A673 (cell line): ENCODE measurements around the gene GABRR1.

Source experiments
- EZH2 ChIP-seq: fragments of 200-600 bp; sonication (generic); IDR thresholded peaks from 2 replicates; pipeline ENCODE4 v1.6.1; 2017; ENCODE audit warnings: borderline replicate concordance, low read depth, mild to moderate bottlenecking, mixed read lengths, antibody characterized with exemption, low read length; ENCODE audit not compliant: poor library complexity, severe bottlenecking
- TF ChIP-seq, protein P1 (sequence below): fragments of 300-800, 200-600 bp; sonication (generic); conservative IDR thresholded peaks from 2 replicates; pipeline ENCODE4 v1.5.1; 2017; ENCODE audit warnings: low read depth, mild to moderate bottlenecking, antibody characterized with exemption, low read length, moderate library complexity, mixed read lengths

DNA sequence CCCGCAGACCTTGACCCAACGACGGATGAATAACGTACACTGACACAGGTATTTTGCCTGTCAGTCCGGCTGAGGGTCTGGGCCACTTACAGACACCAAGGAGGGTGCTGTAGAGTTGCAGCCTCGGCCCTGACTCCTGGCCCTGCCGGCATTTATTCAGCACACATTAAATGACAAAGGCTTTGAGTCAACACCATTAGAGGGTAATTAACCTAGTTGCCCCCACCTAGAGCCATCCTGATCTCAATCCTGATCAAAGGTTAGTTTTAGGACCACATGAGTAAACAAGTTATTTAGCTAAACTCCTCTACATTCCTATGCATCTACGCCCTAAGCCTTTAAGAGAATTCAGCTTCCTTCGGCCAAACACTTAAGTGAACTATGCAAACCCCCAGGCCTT, 83.2 kb downstream of the GABRR1 start:
- TF ChIP-seq, protein P1, sequence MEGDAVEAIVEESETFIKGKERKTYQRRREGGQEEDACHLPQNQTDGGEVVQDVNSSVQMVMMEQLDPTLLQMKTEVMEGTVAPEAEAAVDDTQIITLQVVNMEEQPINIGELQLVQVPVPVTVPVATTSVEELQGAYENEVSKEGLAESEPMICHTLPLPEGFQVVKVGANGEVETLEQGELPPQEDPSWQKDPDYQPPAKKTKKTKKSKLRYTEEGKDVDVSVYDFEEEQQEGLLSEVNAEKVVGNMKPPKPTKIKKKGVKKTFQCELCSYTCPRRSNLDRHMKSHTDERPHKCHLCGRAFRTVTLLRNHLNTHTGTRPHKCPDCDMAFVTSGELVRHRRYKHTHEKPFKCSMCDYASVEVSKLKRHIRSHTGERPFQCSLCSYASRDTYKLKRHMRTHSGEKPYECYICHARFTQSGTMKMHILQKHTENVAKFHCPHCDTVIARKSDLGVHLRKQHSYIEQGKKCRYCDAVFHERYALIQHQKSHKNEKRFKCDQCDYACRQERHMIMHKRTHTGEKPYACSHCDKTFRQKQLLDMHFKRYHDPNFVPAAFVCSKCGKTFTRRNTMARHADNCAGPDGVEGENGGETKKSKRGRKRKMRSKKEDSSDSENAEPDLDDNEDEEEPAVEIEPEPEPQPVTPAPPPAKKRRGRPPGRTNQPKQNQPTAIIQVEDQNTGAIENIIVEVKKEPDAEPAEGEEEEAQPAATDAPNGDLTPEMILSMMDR: no peak
- no peak for TF ChIP-seq EZH2
